Sigmoid colon (tissue), 4 donors: Measurements from ENCODE around the gene CEACAM1.
"Not testable (repeated sequence)": the region's sequence is repeated elsewhere in the genome, so short reads cannot be mapped to it uniquely, and the experiment has no call there.

Experiments used
- POLR2AphosphoS5 ChIP-seq, 4 donors: sonication (generic); formaldehyde crosslinking; IDR thresholded peaks; one replicate each; pipeline ENCODE4 v1.6.1; 2017; ENCODE audit warnings: antibody characterized with exemption in 4 of 4
- TF ChIP-seq, protein P1 (sequence below), 4 experiments: fragments of 450-650 bp in 3 of 4; fragments of 200-600 bp in 1 of 4; IDR thresholded peaks; one replicate each; pipeline ENCODE4 v1.5.1; 2016 to 2019; ENCODE audit warnings: antibody characterized with exemption in 4 of 4, mild to moderate bottlenecking in 3 of 4, moderate library complexity in 2 of 4

DNA sequence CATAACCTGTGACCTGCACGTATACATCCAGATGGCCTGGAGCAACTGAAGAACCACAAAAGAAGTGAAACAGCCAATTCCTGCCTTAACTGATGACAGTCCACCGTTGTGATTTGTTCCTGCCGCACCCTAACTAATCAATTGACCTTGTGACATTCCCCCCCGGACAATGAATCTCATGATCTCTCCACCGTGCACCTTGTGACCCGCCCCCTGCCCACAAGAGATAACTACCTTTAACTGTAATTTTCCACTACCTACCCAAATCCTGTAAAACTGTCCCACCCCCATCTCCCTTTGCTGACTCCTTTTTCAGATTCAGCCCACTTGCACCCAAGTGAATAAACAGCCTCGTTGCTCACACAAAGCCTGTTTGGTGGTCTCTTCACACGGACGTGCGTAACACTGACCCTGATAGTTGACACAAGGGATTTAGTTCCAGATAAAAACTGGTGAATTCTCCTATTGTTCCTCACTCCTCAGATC, 29.1 kb upstream of the CEACAM1 start:
- not testable (repeated sequence) for TF ChIP-seq POLR2AphosphoS5 (IDR thresholded peaks at IDR 0.05)
- TF ChIP-seq, protein P1, sequence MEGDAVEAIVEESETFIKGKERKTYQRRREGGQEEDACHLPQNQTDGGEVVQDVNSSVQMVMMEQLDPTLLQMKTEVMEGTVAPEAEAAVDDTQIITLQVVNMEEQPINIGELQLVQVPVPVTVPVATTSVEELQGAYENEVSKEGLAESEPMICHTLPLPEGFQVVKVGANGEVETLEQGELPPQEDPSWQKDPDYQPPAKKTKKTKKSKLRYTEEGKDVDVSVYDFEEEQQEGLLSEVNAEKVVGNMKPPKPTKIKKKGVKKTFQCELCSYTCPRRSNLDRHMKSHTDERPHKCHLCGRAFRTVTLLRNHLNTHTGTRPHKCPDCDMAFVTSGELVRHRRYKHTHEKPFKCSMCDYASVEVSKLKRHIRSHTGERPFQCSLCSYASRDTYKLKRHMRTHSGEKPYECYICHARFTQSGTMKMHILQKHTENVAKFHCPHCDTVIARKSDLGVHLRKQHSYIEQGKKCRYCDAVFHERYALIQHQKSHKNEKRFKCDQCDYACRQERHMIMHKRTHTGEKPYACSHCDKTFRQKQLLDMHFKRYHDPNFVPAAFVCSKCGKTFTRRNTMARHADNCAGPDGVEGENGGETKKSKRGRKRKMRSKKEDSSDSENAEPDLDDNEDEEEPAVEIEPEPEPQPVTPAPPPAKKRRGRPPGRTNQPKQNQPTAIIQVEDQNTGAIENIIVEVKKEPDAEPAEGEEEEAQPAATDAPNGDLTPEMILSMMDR (IDR thresholded peaks at IDR 0.05): not testable (repeated sequence)
